Measurements from ENCODE around the gene EFNA1.

- TF ChIP-seq CTCF (conservative IDR thresholded peaks at IDR 0.05; ENCODE audit: low read depth in 2 of 2) (no peak), STAT1 (IDR thresholded peaks at IDR 0.05; ENCODE audit: unreplicated experiment) (no peak), POLR2AphosphoS5 (IDR thresholded peaks at IDR 0.05; ENCODE audit: low read depth) (no peak), EZH2phosphoT487 (IDR thresholded peaks at IDR 0.05; ENCODE audit: unreplicated experiment) (peak; percentile 86), EZH2 (IDR thresholded peaks at IDR 0.05; ENCODE audit: low read depth, unreplicated experiment) (peak; percentile 94), JUNB (IDR thresholded peaks at IDR 0.05; ENCODE audit: unreplicated experiment) (no peak), CREB1 (CRISPR knock-in tag; IDR thresholded peaks at IDR 0.05; ENCODE audit: low read depth) (no peak), REST (IDR thresholded peaks at IDR 0.05; ENCODE audit: unreplicated experiment) (no peak), ETS1 (IDR thresholded peaks at IDR 0.05) (no peak), ZNF114 (CRISPR knock-in tag; IDR thresholded peaks at IDR 0.05) (no peak)
These were observed 45.2 kb upstream of the EFNA1 start for GRCh38 chr1:155082301-155083051.

Data from GM23338 (cell line).